ENCODE results near the gene SPATA31D3.
"Not testable (repeated sequence)": the region's sequence is repeated elsewhere in the genome, so short reads cannot be mapped to it uniquely, and the experiment has no call there.

SPATA31D3 gene

GRCh38 chr9:81980568-81980967, 37.3 kb downstream of the SPATA31D3 start:
- no peak for DNase-seq

- DNase-seq = no peak
Observed at GRCh38 chr9:81981883-81982282, 38.6 kb downstream of the SPATA31D3 start.

- no peak for DNase-seq
Observed at GRCh38 chr9:81984928-81985327, 41.6 kb downstream of the SPATA31D3 start.

- DNase-seq = no peak
Observed at GRCh38 chr9:81986051-81986450, 42.8 kb downstream of the SPATA31D3 start.

GRCh38 chr9:81988472-81988871, 45.2 kb downstream of the SPATA31D3 start, which contains the start of gene SPATA31D1:
SPATA31D1 (plus strand) TSS chr9:81988772; CDS start chr9:81988819, 47 bp downstream.
- not testable (repeated sequence) for DNase-seq

- no peak for DNase-seq
Observed at GRCh38 chr9:81989700-81990099, 46.4 kb downstream of the SPATA31D3 start.

- DNase-seq = no peak
Observed at GRCh38 chr9:81993656-81994055, 50.4 kb downstream of the SPATA31D3 start.
